Embryonic facial prominence (tissue), 1 donor: ENCODE data around the gene STUM.
"Not testable (repeated sequence)": the region's sequence is repeated elsewhere in the genome, so short reads cannot be mapped to it uniquely, and the experiment has no call there.

Experiments used
- DNase-seq: peaks from one replicate; pipeline ENCODE4 v3.0.0-alpha.2; 2016; ENCODE audit errors: extremely low spot score

STUM gene

DNA sequence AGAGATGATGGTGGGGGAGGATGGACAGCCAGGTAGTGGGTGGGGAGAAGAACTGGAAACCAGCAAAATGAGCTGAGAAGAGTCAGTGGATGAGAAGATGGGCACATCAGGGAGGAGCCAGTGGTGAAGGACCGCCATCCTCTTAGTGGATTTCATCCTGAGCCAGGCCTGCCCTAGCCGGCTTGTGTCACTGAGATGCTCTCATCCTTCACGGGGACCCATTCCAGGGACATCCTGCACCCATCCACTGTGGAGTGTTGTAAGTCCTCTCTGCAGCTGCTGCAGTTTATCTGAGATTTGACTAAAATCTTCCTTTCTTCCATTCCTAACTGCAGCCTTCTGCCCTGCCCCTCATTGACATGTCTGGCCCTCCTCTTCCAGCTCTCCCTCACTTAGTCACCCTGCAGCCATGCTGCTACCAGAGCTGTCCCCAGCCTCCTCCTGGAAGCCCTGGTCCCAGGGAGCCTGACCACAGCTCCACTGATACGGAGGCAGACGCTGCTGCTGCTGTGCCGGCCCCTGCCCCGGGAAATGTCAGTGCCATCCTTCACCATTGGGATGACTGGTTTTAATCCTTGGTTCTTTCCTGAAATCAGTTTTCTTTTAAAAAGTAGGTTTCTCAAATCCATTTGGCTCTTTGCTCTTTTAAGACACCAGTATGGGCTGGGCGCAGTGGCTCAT lies 33.2 kb downstream of the STUM start:
- DNase-seq: no peak

DNA sequence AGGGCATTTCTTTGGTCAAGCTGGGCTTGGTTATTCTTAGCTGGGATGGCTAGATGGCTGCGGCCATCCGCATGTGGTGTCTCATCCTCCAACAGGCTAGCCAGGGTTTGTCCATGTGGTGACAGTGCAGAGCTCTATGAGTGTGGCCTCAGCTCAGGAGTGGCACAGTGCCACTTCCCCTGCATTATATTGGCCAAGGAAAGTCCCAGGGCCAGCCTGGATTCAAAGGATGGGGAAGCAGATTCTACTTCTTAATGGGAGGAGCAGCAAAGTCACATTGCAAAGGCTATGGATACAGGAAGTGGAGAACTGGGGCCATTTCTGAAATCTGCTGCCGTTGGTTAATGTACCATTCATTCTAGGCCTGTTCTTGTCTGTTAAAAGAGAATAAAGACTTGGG lies 34.4 kb downstream of the STUM start:
- no peak for DNase-seq

DNA sequence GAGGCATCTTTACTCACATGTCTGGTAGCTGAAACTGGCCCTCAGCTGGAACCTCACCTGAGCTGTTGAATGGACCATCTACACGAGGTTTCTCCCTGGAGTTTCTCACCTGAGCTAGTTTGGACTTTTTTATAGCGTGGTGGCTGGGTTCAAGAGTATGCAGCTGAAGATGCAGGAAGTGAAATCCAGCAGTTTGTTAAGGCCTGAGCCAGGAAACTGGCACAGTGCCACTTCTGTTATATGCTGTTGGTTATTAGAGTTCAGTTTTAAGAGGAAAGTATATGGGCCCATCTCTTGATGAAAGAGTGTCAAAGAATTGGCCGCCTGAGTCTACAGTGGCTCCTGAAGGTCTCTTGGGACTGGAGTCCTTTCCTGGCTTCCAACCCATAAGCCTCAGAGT lies 35.6 kb downstream of the STUM start:
- DNase-seq: no peak

DNA sequence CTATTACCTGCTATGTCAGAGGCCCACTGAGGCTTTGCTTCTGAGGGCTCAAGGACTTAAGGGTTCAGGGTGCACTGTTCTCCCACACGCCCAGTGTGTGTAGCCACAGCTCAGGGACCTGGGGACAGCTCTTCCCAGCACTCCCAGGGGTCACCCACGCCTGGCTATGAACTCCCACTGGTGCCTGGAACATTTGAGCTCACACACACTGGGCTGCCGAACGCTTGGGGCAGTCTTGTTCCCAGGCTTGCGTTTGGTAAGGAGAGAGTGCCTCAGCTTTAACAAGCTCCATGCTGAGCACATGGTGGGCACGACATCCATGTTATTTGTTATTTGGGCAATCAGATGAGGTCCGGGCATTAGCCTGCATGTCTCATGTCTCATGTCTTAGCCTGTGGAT lies 37.6 kb downstream of the STUM start:
- DNase-seq: no peak

DNA sequence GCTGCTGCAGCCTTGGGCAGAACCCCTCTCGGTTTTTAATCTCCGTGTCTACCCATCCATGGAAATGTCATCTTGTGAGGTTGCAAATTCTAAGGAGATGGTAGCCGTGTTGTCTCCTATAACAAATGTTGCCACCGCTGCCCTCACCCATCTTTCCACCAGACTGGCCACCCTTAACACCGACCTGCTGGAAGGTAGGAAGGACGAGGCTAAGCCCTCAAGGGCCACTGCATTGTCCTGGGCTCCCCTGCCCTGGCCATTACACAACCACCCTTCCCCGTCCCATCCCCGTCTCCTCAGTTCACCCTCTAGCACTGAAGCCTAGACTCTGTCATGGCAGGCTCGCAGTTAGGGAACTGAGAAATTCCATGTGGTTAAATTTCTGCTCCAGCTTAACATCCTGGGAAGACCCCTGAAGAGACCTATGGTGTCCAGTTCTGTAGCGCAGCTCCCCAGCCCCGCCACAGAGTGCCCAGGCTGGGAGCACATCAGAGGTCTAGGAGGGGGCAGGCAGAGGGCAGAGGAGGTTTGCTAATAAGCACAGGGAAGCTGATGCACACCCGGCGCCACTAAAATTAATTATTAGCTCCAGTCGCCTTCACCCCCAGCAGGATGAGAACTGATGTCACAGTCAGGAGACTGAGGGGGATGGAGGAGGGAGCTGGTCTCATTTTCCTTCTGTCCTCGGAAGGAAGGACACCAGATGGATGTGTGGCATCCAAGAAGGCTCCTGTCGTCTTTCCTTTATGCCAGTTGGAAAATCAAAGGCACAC lies 38.3 kb downstream of the STUM start:
- DNase-seq: no peak

DNA sequence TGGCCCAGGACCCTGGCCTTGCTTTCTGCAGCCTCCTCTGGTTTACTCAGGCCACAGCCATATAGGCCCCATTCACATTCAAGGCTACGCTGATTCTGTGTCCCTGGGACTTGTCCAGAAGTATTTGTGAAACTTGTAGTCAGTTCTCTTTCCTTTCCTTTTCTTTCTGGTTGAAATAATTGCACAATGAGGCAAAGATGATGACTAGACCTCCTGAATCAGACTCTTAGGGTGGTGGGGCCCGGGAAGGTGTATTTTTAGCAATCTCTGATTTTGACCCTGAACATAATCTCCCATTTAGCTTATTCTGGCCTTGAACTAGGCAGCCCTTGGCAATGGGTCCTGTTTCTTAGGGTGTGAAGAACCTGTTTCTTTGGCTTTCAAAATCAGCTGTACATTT lies 39.9 kb downstream of the STUM start:
- no peak for DNase-seq

DNA sequence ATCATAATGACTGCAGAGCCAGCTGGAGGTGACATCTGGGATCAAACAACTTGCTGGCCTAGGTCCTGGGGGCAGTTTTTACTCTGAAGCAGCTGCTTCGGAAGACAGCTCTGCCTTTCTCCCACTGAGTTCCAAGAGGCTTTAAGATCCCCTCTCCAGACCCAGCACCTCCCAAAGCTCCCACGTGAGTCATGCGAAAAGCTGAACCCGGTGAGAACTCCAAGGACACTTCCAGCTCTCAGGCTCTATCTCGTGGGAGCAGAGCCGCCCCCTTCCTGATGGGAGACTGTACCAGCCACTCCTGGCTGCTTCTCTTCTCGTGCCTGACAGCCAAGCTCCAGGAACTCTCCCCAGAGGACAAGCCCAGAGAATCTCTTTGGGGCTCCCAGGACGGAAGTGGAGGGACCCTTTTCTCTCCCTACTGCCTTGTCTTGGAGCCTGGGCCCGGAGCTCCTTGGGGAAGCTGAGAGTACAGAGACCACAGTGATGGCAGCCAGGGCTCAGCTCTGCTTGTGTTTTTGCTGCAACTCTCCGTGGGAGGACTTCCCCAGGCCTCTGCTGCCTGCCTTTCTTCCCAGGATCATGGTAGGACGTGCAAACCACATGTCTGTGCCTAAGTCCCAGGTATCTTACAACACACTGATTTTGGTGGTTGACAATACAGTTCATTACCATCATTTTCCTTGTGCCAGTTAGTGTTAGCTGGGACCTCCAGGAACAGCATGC lies 40.6 kb downstream of the STUM start:
- no peak for DNase-seq

DNA sequence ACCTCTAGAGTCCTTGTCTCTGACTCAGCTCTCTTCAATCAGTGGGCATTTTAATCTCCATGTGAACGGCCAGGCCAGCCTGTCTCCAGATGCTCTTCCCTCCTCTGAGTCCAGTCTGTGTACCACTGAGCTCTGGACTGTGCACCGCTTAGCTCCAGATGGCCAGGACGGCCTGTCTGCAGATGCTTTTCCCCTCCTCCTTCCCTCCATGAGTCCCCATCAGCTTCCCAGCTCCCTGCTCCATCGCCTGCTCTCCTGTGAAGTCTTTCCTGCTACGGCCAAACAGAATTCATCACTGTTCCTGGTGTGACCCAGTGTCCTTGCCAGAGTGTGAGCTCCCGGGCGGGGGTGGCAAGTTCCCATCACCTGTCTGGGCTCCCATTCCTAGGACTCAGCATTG lies 42.0 kb downstream of the STUM start:
- DNase-seq: no peak

DNA sequence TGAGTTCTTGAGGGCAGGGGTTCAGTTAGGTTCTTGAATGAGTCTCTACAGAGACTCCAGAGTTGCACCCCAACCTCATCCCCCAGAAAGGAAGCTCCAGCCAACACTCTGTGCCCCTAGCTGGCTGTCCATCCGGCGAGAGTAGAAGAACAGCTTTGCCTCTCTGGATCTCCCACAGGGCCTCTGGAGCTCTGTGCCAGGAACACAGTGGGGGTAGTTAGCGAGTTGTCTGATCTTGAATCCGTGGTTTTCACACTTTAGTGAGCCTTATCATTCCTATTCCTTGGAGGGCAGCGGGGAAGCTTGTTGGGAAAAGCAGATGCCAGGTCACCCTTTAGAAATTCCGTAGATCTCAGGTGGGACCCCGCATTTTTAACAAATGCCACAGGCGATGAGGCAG lies 45.0 kb downstream of the STUM start:
- no peak for DNase-seq

DNA sequence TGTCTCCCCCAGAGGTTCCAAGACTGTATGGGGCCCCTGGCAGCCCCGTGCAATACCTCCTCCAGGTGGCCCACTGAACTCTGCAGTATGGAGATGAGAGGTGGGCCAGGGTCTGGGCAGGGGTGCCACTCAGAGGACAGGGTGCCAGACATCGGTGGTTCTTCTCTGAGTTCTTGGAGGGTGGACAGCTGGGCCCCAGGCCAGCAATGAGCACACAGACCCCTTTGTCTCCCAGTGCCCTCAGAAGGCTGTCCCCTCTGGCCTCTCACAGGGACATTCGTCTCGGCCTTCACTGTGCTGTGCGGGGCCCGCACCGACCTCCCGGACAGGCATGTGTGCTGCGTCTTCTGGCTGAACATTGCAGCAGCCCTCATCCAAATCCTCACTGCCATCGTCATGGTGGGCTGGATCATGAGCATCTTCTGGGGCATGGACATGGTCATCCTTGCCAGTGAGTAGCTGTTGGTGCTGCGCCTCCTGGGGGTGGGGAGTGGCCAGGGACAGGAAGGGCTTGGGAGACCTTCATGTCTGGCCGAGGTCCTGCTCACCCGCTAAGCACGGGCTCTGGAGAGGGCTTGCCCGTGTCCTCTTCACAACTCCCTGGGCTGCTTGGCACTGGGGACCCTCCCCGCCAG lies 48.1 kb downstream of the STUM start:
- DNase-seq: no peak

DNA sequence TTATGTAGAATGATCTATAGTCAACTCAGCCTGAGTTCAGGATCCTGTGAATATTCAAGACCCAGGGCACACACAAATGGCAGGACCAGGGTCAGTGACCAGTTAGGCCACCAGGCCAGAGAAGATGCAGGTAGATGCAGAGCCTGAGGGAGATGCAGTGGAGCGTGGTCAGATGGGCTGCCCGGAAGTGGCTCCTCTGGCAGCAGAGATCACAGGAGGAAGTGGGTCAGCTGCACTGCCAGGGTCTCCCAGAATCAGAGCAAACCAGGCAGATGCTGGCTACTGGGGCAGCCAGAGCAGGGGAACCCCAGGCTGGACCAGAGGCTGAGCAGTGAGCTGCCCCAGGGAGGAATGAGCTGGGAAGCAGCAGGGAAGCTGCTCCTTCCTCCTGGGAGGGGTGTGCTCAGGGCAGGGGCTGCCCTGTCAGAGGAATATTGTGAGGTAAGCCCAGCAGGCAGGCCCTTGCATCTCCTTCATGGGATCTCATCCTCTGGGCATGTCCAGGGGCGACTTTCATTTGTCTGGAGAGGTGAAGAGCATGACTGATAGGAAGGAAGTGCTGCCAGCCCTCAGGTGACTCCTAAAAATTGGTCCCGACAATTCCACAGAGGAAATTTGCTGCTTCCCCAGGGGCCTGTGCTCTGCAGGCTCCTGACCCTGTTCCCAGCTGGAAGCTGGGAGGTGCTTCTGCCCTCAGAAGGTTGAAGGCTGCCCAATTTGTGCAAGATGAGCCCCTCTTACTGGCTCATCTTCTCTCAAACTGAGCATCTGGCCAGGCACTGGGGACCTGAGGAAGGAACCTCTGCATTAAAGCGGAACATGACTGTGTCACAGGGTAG lies 49.3 kb downstream of the STUM start:
- no peak for DNase-seq

DNA sequence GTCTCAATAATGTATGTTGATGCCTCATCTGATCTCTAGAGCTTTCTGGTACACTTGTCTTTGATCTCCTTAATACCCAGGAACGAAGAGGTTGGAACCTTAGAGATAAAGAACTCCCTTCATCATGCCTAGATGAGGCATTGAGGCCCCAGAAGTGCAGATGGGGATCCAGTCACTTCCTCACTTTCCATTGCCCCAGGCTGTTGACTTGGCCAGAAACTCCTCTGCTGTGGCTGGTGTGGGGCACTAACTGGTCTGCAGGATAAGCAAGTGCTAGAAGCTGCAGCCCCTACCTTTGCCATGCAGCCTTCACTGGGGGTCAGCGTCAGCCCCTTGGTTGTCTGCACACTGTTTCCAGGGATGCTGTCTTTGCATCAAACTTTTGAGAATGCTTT lies 49.9 kb downstream of the STUM start:
- no peak for DNase-seq

DNA sequence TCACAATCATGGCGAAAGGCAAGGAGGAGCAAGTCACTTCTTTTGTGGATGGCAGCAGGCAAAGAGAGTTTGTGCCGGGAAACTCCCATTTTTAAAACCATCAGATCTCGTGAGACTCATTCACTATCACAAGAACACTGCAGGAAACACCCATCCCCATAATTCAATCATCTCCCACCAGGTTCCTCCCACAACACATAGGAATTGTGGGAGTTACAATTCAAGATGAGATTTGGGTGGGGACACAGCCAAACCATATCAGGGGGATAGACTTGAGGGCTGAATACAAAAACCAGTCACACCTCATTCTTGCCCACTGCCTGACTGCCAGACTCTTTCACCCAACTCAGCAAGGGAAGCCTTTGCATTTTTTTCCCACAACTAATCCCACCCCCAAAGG lies 50.4 kb downstream of the STUM start:
- not testable (repeated sequence) for DNase-seq

DNA sequence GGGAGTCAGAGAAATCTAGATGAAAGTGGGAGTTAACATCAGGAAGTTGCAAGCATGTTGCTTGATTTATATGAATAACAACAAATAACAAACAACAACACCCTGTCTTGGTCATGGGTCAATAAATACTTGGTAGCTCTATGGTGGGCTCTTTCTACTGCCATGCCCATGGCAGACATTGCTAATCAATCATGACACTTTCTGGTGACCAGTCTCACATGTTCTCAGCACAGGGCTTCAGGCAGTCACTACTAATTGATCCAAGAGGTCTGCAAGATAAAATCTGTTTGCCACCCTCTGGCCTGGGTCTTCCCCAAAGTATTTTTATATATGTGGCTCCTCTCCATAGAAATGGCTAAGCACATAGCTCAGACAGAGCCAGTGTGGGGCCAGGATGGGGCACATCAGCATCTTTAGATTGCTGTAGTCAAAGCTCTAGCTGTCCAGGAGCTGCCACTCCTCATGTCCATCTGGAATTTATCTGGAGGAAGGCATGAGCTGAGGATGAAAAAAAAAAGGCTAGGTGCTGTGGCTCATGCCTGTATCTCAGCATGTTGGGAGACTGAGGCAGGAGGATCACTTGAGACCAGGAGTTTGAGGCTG lies 51.2 kb downstream of the STUM start:
- no peak for DNase-seq

DNA sequence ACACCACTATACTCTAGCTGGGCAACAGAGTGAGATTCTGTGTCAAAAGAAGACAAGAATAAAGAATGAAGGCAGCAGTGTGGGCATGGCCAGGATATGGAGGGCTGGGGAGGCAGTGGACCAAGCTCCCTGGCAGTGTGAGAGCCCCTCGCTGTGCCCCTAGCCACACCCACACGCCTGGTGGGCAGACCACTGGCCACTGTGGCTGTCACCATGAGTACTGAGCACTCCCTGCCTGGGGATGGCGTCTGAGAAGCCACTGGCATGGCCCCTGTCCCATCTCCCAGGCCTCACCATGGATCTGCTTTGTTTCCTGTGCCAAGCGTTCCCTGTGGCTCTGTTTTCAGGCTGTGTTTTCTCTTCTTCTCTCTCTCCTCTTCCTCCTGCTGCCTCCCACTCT lies 51.7 kb downstream of the STUM start:
- no peak for DNase-seq

DNA sequence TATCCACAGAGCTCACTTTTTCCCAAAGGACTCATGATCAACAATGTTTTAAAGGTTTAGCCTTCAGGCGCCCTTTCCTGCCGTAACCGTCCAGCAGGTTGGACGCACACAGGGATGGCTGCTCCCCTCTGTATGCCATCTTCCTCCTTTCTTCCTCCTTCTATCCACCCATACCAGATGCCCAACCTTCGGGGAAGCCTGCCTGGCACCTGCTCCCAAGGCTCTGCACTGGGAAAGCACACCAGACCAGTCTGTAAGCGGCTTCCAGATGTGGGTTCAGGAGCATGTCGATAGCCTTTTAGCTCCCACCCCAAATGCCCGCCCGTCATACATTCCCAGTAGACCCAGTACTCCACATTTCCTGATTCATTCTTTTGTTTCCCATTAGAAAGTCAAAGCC lies 52.9 kb downstream of the STUM start:
- DNase-seq: no peak

DNA sequence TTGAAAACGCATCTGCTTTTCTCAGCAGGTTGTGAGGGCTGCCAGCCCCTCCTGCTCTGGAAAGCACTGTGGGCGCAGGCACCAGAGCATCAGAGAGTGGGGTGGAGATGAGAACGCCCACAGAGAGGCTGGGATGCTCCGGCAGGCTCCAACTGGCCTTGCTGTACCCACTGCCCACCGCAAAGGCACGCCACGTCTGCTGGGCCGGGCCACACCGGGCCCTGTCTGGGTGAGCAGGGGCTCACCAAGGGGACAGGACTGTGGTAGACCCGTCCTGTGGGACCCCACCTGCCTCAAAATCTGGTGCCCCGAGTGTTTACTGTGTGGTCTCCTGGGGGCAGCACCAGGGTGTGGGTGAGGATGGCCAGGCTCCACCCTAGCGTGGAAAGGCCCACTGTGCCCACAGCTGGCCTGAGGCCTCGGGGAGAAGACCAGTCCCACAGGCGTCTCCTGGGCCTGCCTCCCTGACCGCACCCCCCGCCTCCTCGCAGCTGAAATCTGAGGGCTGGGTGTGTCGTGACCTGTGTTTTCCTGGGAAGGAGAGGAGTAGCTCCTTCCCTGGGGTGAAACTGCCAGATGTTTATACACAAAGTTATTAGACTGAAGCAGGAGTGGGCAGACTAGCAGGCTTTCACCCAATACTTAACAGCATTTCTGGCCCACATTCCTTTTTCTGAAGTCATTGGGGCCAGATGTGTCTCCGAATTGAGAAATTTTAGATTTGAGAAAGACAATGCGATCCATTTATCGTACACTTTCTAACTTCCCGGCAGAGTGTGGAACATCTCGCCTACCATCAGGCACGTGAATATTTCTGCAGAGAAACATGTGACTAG lies 53.8 kb downstream of the STUM start:
- DNase-seq: peak; percentile 49

DNA sequence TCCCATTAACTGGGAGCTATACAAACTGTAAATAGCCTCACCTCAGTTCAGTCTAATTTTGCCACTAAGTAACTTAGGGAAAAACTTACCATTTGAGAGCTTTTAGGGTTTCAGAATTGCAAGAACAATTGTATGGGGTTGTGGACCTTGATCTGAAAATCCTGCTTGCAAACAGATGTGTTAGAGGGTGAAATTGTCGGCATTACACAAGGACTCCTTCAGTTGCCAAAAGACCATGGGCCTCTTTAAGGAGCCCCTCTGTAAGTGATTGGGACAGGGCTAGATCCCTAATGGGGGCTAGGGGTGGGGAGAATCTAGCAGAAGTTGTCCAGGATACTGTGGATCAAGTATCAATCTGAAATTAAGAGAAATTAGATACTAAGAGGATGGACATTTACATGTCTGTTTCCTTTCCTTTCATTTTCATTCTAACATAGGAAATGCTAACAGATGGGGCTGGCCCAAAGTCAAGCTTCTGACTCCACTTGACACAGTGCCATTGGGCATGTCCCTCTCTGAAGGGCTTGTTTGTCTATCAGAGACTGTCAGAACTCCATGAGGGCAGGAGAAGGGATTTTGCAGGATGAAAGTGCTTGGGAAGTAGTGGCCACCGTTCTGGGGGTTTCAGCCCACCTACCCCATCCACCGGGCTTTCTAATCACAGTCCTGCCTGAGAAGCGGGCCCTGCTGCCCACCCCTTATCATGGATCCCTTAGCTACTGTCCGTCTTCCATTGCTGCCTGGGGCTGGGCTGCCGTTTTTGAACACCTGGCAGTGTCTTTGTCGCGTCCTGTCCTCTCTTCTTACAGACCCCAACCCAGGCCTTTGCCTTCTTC lies 54.7 kb downstream of the STUM start:
- no peak for DNase-seq

DNA sequence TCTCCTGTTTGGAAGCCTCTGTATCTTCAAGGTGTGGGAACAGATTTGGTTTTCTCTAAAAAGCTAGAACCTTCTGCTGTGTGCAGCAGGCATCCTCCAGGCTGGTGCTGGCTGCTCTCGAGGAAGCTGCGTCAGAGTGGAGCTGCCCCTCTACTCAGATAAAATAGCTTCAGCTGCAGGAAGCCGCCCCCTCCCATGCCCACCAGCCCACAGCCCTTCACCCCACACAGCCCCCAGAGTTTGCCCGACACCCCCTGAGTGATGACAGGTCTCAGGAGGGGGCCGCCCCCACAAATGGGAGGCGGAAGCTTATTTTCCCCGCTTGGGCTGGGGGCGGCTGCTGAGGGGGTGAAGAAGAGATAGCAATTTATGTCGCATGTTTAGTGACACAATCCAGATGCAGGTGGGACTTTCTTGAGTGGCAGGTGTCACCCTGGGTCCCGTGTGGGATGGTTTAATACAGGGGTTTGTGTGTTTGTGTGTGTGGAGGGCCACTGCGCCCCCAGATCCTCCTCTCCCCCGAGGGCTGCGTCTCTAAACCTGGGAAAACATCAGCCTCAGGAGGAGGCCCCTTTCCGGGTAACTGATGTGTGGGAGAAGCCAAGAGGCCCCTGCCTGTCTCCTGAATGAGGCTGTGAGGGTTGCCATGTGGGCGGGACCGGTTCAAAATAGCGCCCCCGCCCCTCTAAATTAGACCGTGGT lies 55.4 kb downstream of the STUM start:
- DNase-seq: no peak
